ENCODE measurements around the gene INTS7.

Gene INTS7, protein sequence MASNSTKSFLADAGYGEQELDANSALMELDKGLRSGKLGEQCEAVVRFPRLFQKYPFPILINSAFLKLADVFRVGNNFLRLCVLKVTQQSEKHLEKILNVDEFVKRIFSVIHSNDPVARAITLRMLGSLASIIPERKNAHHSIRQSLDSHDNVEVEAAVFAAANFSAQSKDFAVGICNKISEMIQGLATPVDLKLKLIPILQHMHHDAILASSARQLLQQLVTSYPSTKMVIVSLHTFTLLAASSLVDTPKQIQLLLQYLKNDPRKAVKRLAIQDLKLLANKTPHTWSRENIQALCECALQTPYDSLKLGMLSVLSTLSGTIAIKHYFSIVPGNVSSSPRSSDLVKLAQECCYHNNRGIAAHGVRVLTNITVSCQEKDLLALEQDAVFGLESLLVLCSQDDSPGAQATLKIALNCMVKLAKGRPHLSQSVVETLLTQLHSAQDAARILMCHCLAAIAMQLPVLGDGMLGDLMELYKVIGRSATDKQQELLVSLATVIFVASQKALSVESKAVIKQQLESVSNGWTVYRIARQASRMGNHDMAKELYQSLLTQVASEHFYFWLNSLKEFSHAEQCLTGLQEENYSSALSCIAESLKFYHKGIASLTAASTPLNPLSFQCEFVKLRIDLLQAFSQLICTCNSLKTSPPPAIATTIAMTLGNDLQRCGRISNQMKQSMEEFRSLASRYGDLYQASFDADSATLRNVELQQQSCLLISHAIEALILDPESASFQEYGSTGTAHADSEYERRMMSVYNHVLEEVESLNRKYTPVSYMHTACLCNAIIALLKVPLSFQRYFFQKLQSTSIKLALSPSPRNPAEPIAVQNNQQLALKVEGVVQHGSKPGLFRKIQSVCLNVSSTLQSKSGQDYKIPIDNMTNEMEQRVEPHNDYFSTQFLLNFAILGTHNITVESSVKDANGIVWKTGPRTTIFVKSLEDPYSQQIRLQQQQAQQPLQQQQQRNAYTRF

DNA sequence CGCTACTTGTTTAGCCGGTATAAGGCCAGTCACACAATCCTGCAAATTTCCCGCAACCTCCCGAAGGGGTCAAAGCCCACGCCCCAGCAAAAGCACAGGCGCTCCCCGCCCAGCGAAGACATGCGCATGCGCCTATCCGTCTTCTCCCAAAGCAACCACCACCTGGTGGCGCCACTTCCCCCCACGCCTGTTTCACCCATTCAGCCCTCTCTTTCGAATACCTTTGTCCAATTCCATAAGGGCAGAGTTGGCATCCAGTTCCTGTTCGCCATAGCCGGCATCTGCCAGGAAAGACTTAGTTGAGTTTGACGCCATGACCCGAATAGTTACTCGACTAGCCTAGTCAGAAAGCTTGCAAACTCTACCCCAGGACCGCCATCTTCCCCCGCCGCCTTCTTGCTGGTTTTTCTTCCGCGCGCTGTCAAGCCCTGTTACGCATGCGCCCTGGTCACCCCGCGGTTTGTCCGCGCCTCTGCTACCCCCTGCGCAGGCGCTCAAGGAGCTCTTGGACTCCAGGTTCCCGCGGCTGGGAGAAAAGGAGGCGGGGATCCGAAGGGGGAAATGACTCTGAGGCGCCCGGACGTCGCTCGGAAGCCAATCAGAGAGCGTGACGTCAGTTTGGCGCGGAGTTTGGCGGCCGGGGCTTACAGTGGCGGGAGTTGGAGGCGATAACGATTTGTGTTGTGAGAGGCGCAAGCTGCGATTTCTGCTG is at the start of gene INTS7, which contains the start of gene DTL:
TSS of gene INTS7 (minus strand) at position 435 of the 712 bp plus-strand sequence. CDS start at position 315, 120 bp downstream.
TSS of gene DTL (plus strand) at position 626 of the 712 bp plus-strand sequence. CDS start 143 bp downstream, outside the sequence.
- DNase-seq (ENCODE audit: low read depth in 3 of 3): peak; percentile 95 to 97 (median 95)

DNA sequence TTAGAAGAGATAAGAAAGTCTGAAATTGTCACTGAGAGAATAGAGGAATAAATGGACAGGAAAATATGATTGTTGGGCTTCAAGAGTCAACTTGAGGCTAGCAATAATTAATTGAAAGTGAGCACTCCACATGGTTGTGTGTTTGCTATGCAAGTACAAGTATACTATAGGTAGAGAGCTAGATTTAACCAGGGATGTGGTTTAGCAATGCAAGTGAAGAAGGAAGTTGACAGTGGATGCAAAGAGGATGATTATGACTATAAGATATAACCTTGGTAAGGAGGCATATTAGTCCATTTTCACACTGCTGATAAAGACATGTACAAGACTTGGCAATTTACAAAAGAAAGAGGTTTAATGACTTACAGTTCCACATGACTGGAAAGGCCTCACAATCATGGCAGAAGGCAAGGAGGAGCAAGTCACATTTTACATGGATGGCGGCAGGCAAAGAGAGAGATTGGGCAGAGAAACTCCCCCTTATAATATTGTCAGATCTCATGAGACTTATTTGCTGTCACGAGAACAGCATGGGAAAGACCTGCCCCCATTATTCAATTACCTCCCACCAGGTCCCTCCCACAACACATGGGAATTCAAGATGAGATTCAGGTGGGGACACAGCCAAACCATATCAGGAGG is 47.5 kb upstream of the INTS7 start:
- DNase-seq (ENCODE audit: low read depth in 3 of 3): no peak

DNA sequence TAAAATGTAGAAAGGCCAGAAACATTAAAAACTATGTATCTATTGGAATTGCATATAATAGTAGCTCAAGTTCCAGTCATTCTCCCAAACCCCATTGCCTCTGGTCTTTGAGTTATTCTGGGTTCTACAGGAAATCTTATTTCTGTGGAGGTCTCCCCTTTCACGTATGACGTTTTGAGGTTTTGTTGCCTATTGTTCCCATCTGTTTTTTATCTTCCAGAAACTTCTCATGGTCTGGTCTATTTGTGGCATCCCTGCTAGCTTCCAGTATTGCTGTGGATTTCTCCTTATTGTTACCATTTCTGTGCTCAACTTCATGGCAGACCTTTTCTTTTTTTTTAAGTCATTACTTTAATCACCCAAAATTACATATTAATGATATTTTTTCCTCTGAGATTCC is 43.5 kb upstream of the INTS7 start:
- no peak for DNase-seq (ENCODE audit: low read depth in 3 of 3)

DNA sequence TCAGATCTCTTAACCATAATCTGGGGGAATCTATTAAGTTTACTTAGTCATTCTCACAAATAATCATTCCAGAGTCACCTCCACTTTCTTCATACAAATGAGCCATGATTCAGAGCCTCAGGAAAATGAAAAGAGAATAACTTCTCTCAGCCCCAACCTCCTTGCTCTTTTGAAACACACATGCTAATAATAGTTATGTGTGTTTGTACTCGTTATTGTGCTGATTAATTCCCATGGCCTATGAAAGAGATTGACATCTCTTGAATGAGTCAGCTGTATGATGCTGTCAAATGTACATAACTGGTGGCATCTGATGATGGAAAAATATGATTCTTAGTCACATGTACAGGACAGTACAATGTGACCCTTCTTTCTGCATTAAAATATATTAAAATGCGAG is 41.7 kb upstream of the INTS7 start:
- no peak for DNase-seq (ENCODE audit: low read depth in 3 of 3)

DNA sequence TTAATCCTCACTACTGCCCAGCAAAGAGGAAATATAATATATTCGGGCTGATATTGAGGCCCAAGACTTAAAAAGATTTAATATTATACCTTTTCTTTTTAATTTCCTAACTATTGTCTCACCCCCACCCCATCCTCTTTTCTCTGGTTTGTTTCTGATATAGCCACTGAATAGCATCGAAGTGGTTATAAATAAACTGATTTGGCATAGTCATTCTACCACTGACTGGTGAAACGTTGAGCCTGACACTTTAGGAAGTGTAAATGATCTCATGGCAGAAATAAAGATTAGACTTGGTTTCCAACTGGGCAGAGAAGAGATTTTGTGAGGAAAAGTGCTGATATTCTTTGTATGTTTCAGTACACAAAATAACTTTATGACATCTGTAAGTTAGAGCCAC is 39.5 kb upstream of the INTS7 start:
- no peak for DNase-seq (ENCODE audit: low read depth in 3 of 3)

DNA sequence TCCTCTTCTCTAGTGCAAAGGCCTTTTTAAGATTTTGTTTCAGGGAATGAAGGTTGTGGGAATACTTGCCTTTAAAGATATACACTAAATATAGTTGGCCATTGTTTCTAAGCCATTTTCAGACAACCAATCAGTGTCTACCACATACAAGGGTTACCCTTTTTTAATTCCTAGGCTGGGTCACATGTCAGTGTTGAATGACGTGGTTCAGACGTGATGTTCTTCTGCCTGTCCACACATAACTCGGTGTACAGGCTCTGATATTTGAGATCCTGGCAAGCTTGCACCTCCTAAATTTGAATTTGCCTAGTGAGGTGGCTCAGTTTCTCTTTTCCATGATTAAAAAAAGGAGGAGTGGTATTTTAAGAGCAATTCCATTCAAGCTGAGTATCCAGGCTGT is 39.0 kb upstream of the INTS7 start:
- DNase-seq (ENCODE audit: low read depth in 3 of 3): no peak

DNA sequence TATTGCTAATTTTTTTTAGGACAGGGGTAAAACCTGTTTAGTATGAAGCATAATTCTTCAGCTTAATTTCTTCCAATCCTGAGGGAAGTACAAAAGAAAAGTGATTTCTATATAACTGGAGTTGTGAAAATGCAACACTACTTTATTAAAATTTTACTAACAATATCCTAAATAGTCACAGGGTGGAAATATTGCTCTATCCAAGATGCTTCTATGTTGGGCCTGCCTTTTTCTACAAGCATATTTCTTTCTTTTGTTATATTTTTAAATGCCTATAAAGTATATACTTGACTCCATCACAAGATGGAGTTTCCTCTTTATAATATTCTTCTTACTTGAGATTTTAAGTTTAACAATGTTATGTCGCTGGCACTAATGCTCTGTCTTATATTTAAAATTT is 38.1 kb upstream of the INTS7 start:
- DNase-seq (ENCODE audit: low read depth in 3 of 3): no peak

DNA sequence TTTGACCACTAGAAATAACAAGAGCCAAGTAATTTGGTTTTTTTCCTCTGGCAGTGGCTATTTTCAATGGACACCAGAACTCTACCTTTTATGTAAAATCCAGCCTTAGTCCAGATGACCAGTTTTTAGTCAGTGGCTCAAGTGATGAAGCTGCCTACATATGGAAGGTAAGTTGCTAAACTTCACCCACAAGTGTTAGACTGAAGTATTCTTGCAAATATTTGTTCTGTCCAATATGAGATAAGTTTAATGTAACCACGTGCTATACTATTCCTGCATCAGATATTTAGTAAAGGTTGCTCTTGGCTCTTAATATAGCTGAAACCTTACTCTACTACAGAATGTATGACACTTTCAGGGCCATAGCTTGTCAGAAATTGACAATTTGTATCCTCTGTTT is 36.7 kb upstream of the INTS7 start:
- no peak for DNase-seq (ENCODE audit: low read depth in 3 of 3)

DNA sequence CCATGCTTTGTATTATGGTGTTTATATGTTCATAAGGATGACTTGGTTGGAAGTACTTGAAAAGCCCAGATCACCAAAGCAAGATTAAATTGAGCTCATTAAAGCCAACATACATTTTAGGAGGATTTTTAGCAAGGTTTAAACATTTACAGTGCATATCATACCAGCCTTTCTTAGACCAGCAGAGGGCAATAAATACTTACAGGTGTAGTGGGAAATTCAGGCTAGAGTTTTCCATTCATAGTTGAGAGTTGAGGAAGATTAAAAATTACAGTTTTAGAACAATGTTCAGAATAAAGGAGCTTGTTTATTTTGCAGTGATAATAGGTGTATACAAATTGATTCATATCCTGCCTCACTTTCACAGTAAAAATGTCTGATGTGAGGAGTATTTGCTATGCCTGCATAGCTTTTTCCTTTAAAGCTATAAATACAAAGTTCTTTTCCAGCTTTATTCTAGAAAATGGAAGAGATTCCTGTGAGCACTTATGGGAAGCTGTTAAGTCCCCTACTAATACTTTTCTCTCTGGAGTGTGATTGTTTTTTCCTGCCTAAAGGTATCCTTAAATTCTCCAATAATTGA is 35.5 kb upstream of the INTS7 start:
- no peak for DNase-seq (ENCODE audit: low read depth in 3 of 3)

DNA sequence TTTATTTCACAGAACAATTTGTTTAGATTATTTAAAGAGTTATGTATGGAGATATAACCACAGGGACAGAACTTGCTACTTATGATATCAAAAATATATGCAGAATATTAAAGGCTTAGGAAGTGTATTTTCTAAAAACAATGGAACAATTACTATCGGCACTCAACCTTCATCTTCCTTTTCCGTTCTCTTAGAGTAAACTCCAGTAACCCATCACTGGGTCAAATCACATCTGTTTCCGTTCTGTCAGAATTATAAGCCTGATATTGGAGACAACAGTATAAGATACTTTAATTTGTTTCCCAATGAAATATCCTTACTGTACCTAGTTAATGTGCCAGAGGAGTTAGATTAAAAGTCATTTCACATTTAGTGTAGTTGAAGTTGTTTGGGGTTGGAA is 32.4 kb upstream of the INTS7 start:
- DNase-seq (ENCODE audit: low read depth in 3 of 3): no peak

DNA sequence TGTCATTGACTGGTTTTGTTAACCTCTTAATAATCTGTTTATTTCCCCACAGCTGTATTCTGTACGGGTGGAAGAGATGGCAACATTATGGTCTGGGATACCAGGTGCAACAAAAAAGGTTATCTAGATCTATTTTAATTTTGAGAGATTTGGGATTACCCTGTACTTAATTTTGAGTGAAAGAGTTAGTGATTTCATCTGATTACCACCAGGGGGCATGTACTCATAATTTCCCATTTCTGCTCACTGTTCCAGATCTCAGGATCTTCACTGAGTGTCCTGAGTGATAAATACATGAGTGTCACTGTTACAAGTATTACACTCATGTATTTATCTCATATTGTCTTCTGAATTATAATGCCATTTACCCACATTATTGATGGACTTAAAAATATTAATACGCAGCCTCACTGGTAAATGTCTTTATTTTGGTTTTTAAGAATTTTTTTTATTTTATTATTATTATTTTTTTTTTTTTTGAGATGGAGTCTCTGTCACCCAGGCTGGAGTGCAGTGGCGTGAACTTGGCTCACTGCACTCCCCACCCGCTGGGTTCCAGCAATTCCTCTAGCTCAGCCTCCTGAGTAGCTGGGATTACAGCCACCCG is 27.6 kb upstream of the INTS7 start:
- DNase-seq (ENCODE audit: low read depth in 3 of 3): no peak

DNA sequence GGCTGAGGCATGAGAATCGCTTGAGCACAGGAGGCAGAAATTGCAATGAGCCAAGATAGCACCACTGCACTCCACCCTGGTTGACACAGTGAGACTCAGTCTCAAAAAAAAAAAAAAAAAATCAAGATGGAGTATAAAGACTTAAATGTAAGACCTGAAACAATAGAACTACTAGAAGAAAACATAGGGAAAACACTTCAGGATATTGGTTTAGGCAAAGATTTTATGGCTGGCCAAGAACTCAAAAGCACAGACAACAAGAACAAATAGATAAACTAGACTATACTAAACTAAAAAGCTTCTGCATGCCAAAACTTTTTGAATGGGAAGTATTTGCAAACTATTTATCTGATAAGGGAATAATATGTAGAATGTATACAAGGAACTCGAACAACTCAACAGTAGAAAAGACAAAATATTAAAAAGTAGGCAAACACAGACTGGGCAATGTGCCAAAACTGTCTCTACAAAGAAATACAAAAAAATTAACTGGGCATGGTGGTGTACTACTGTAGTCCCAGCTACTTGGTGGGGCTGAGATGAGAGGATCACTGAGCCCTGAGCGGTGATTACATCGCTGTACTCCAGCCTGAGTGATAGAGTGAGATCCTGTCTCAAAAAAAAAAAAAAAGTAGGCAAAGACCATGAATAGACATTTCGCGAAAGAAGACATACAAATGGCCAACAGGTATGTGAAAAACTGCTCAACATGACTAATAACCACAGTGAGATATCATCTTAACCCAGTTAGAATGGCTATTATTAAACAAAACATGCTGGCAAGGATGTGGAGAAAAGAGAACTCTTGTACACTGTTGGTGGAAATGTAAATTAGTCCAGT is 25.5 kb upstream of the INTS7 start:
- no peak for DNase-seq (ENCODE audit: low read depth in 3 of 3)

DNA sequence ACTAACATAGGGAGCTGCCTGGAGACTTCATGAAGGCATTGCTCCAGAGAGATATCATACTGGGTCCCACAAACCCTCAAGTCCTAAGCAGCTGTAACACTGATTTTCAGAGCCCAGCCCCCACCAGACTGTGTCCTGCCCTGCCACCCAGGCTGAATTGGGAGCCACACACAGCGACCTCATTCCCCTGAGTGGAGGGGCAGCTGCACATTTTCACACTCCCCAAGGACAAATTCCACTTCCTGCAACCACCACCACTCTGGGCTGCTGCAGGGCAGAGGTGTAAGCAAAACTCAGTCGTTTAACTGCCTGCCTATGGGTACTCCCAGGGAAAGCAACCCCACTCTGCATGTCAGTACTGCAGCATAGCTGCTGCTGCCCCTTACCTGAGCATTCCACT is 20.0 kb upstream of the INTS7 start:
- DNase-seq (ENCODE audit: low read depth in 3 of 3): no peak

DNA sequence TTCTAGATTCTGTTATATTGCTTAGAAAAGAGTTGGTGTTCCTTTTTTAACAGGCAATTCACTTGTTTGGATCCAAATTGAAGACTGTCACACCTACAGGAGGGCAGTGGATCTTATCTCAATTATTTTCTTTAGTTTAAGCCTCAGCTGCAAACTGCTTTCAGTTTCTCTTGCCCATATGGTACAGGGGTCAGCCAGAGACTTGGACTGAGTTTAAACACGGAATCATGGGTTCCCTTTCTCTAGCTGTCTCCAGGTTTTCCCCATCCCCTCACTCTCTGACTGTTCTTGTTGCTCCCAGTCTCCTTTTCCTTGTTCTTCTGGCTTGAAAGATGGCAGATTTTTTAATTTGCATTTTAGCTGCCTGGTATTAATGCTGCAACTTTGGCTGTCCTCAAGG is 18.6 kb upstream of the INTS7 start:
- DNase-seq (ENCODE audit: low read depth in 3 of 3): no peak

DNA sequence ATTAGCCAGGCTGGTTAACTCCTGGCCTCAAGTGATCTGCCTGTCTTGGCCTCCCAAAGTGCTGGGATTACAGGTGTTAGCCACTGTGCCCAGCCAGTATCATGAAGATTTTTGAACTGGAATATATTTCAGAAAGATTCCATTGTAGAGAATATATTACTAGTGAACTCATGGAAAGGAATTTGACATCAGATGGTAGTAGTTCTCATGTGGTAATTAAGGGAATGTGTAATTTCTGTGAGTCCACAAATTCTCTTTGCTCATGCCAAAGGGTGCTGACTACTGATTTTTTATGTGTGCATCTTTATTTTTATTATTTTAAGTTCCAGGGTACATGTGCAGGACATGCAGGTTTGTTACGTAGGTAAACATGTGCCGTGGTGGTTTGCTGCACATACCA is 10.6 kb upstream of the INTS7 start:
- no peak for DNase-seq (ENCODE audit: low read depth in 3 of 3)

DNA sequence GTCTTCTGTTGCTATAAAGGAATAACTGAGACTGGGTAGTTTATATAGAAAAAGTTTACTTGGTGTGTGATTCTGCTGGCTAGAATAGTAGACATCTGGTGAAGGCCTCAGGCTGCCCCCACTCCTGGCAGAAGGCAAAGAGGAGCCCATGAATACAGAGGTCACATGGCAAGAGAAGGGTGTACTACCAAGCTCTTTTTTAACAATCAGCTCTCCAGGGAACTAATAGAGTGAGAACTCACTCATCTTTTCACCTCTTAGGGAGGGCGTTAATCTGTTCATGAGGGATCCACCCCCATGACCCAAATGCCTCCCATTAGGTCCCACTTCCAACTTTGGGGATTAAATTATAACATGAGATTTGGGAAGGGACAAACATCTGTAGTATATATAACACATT is 9.5 kb upstream of the INTS7 start:
- DNase-seq (ENCODE audit: low read depth in 3 of 3): no peak

DNA sequence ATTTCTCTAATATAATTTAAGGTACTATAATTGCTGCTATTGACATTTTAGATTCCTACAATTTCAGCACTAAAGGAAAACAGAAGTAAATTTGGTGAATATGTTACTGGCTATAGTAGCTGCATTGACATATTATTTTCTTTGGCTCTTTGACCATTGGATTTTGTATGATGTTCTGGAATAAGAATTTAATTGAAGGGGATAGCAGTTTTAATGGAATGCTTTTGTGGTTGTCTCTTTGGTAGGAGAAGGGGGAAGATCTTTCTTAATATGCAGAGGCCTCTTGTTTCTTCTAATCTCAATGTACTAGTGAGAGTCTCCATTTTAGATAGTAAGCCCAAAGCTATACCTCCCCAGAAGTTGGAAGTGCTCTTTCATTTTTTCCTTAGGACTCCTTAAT is 7.1 kb upstream of the INTS7 start:
- DNase-seq (ENCODE audit: low read depth in 3 of 3): no peak

DNA sequence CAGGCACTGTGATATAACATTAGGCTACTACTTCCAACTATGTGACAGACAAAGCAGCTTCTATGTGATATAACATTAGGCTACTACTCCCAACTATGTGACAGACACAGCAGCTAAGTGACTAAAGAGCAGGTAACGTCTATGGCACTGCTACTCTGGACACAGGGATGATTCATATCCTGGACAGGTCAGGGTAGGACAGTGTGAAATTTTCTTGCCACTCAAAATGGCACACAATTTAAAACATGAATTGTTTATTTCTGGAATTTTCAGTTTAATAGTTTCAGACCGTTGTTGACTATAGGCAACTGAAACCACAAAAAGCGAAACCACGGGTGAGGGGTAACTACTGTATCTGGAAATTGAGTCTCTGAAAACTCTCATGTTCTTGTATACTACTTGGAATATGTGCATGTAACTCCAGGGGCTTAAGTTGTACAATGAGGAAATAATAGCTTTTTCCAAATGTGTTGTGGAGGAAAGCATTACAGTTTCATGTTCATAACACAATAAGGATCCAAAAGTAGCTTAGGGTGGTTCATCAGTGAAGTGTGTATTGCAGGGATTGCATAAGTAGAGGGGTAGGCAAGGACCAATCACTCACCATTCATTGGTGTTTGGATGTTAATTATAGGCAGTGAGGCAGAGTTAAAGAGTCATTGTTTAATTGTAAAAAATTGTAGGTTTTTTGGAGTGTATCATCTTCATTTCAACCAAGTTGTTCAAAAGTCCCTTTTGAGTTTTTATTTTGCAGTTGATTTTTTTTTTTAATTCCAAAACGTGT is 5.5 kb upstream of the INTS7 start:
- no peak for DNase-seq (ENCODE audit: low read depth in 3 of 3)

DNA sequence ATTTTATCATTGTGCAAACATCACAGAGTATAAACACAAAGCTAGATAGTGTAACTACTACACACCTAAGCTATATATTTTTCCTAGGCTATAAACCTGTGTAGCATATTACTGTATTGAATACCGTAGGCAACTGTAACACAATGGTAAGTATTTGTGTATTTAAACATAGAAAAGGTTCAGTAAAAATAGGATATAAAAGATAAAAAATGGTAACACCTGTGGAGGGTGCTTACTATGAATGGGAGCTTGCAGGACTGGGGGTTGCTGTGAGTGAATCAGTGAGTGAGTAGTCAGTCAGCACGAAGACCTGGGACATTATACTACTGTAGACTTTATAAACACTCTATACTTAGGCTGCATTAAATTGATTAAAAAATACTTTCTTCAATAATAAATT is 4.3 kb upstream of the INTS7 start:
- no peak for DNase-seq (ENCODE audit: low read depth in 3 of 3)

Data from stimulated activated CD4-positive, alpha-beta T cell treated with anti-CD3 and anti-CD28 coated beads, TNF-alpha, amount 100 ng/mL, for 4 hours (primary cell).